Type B pancreatic cell (in vitro differentiated cells): ENCODE measurements around the gene PISD. TPM values are rescaled to one million over a fixed set of nuclear protein-coding genes. Genes with fewer than 3 reads are reported as not detected.

Experiments
- DNase-seq: peaks from one replicate; pipeline ENCODE4 v3.0.0; 2021; ENCODE audit warnings: mixed read lengths; ENCODE audit not compliant: unreplicated experiment; ENCODE audit errors: extremely low spot score
- H3K27ac Mint-ChIP-seq: 2 replicates; pipeline ENCODE4 v1.8.0; 2021; ENCODE audit warnings: mild to moderate bottlenecking, mixed read lengths
- H3K27me3 Mint-ChIP-seq: 2 replicates; pipeline ENCODE4 v1.8.0; 2021; ENCODE audit warnings: mixed read lengths
- H3K36me3 Mint-ChIP-seq: 2 replicates; pipeline ENCODE4 v1.8.0; 2021; ENCODE audit warnings: mixed read lengths
- H3K4me1 Mint-ChIP-seq: one replicate; pipeline ENCODE4 v1.8.0; 2021; ENCODE audit warnings: mixed read lengths; ENCODE audit not compliant: unreplicated experiment
- H3K4me3 Mint-ChIP-seq: 2 replicates; pipeline ENCODE4 v1.8.0; 2021; ENCODE audit warnings: mild to moderate bottlenecking, mixed read lengths
- H3K9me3 Mint-ChIP-seq: 2 replicates; pipeline ENCODE4 v1.8.0; 2021; ENCODE audit warnings: mixed read lengths
- CTCF ChIP-seq: fragments of 200-600 bp; sonication (generic); conservative IDR thresholded peaks from 2 replicates; pipeline ENCODE4 v1.5.0; 2021; ENCODE audit warnings: antibody characterized with exemption, mild to moderate bottlenecking
- total RNA-seq: library from RNA; stranded (reverse); gene quantifications from 2 replicates; pipeline ENCODE4 v1.2.1, GENCODE V29; 2021; ENCODE audit warnings: low replicate concordance

PISD gene
- total RNA-seq, 1 donor from 2014 or later: 39.5 TPM

DNA sequence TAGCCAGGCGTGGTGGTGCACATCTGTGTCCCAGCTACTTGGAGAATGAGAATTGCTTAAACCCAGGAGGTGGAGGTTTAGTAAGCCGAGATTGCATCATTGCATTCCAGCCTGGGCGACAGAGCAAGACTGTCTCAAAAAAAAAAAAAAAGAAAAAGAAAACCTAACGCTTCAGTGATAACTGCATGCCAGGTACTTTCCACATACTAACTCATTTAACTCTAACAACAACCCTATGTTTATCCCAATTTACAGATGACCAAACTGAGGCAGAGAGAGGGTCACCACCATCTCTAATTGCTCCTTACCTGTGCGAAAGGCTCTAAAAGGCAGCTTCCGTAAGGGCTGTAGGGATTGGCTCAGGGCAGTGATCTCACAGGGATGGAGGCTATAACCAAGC is 11.6 kb downstream of the PISD start:
- DNase-seq: no peak
- no peaks in the 10 kb centered on the region for H3K27me3 Mint-ChIP-seq
- H3K9me3 Mint-ChIP-seq: no peaks in the 10 kb centered on the region
- H3K4me3 Mint-ChIP-seq: no peak overlapping the region
- TF ChIP-seq CTCF: no peak
- peaks cover 21% of the 10 kb centered on the region for H3K36me3 Mint-ChIP-seq
- H3K4me1 Mint-ChIP-seq: peaks cover 7% of the 10 kb centered on the region
- H3K27ac Mint-ChIP-seq: no peak overlapping the region

DNA sequence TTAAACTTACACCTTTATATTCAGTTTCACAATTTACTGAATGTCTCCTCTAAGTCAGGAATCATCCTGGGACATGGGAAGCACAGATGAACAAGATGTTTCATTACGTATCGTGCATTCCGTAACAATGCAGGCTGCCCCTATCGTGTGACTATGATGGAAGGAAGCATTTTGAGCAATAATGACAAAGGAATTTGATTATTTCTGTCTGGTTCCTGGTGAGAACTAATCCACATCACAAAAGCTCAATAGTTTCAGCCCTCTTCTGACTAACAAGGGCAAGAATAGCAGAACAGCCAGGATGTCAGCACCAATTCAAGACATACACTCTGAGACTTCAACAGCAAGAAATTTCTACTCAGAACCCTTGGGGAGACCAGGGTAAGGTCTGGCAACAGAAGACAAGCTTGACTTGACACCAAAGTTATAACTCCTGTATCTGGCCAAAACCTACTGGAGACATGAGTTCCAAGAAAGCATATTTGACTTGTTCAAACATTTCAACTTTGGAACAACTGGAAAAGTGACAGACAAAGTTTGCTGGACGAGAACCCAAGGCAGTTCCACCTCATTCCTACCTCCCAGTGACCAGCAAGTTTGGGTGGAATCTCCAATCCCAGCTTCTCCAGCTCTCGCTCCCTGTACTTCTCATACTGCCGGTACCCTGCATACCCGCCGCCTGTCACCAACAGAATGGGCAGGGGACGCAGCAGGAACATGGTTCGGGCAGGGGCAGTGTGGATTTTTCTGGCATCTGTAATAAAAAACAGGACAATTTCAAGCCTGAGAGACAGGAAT is 14.3 kb downstream of the PISD start:
- Mint-ChIP-seq H3K4me3 (no peak overlapping the region), H3K4me1 (no peaks in the 10 kb centered on the region), H3K9me3 (no peaks in the 10 kb centered on the region), H3K27ac (peak overlapping the region; percentile 91), H3K27me3 (no peaks in the 10 kb centered on the region), H3K36me3 (peaks cover 21% of the 10 kb centered on the region)
- no peak for TF ChIP-seq CTCF
- DNase-seq: no peak

DNA sequence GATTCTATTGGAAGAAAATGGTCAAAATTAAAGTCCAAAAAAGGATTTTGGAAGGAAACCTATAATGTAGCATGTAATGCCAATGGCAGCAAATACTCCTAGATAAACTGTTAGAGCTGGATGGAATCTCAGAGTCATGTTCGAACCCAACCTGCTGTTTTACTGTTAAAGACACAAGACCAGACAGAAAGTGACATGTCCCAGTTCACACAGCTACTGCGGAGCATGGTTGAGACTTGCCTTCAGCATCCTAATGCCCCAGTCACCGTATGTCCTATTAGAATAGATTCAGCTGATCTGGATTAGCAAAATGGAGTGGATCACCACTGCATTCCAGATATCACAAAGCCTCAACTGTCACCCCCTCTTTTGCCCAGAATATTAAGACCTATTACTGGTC is 14.9 kb downstream of the PISD start:
- DNase-seq: no peak
- Mint-ChIP-seq H3K9me3 (no peaks in the 10 kb centered on the region), H3K4me3 (no peak overlapping the region), H3K36me3 (peaks cover 21% of the 10 kb centered on the region), H3K4me1 (no peaks in the 10 kb centered on the region), H3K27me3 (no peaks in the 10 kb centered on the region), H3K27ac (peak overlapping the region; percentile 91)
- no peak for TF ChIP-seq CTCF

- H3K4me1 Mint-ChIP-seq: no peaks in the 10 kb centered on the region
- TF ChIP-seq CTCF: no peak
- peaks cover 21% of the 10 kb centered on the region for H3K36me3 Mint-ChIP-seq
- H3K9me3 Mint-ChIP-seq: no peaks in the 10 kb centered on the region
- DNase-seq: no peak
- no peaks in the 10 kb centered on the region for H3K27me3 Mint-ChIP-seq
- no peak overlapping the region for H3K4me3 Mint-ChIP-seq
- H3K27ac Mint-ChIP-seq: peak overlapping the region; percentile 91
Observed at GRCh38 chr22:31646186-31647019, 15.6 kb downstream of the PISD start.

DNA sequence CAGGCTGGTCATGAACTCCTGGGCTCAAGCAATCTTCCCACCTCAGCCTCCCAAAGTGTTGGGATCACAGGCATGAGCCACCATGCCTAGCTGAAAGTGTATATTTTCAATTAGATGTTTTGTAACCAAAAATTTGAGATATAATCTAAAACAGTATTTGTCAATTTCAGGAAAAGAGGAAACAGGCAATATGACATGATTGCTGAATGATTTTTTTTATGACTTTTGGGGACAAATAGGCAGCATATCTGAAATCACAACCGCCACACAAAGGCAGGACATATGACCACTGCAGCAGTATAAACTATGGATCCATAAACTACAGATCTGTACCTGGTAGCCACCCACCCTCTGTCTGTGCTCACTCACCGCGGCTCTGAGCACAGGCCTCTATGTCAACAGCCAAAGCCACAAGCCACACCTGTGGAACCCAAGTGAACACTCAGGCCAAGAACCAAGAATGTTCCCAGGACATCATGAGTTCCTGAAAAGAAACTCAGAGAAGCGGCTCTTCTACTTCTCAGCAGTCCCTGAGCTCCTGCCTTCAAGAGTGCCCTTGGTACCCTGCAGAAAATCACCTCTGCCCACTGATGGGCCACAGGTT is 22.5 kb downstream of the PISD start:
- Mint-ChIP-seq H3K4me3 (no peak overlapping the region), H3K36me3 (peaks cover 12% of the 10 kb centered on the region), H3K27ac (no peak overlapping the region)

More for the DNA sequence above, 22.5 kb downstream of the PISD start:
- Mint-ChIP-seq H3K9me3 (no peaks in the 10 kb centered on the region), H3K27me3 (no peaks in the 10 kb centered on the region), H3K4me1 (no peaks in the 10 kb centered on the region)
- DNase-seq: no peak
- TF ChIP-seq CTCF: no peak
